IMR-90 (cell line): Measurements from ENCODE around the gene SYNPO2. TPM values are rescaled to one million over a fixed set of nuclear protein-coding genes. Genes with fewer than 3 reads are reported as not detected.

Experiments used
- ATAC-seq: fragments of 200-7000 bp; cut with Tn5 transposase; 2 replicates; pipeline ENCODE4 v1.9.1; 2020; ENCODE audit warnings: low read depth, mild to moderate bottlenecking, moderate library complexity
- BruUV-seq: library from RNA; stranded (reverse); fragments of 400-500 nt; replicated peaks from 2 replicates; lab custom pipeline; 2021; lab: Mats Ljungman, UMichigan
- CTCF ChIA-PET: fragments of 300-600 bp; formaldehyde crosslinking; extraction: SDS; loops from one replicate; lab custom pipeline; 2021; ENCODE audit warnings: antibody characterized with exemption; lab: Yijun Ruan, JAX
- POLR2A ChIA-PET: fragments of 300-600 bp; sonication (Branson Sonifier 250); formaldehyde crosslinking; loops from one replicate; lab custom pipeline; 2022; ENCODE audit warnings: antibody characterized with exemption; ENCODE audit not compliant: unreplicated experiment; lab: Charles Lee
- DNase-seq: peaks from one replicate; pipeline ENCODE4 v3.0.0; 2013
- H2AFZ ChIP-seq: replicated peaks from 2 replicates; pipeline ENCODE3; 2013; ENCODE audit warnings: low read length, mild to moderate bottlenecking; ENCODE audit not compliant: poor library complexity
- H2AK5ac ChIP-seq: 2 replicates; pipeline ENCODE4 v1.6.1; 2013; ENCODE audit warnings: low read depth, low read length, inconsistent platforms
- H2AK9ac ChIP-seq: replicated peaks from 2 replicates; pipeline ENCODE3; 2013; ENCODE audit warnings: mild to moderate bottlenecking, low read depth, low read length, moderate library complexity; ENCODE audit not compliant: poor library complexity
- H2BK120ac ChIP-seq: 2 replicates; pipeline ENCODE4 v1.6.1; 2013; ENCODE audit warnings: low read depth, low read length, inconsistent platforms
- H2BK15ac ChIP-seq: 3 replicates; pipeline ENCODE4 v1.6.1; 2013; ENCODE audit warnings: low read depth, low read length, inconsistent platforms
- H2BK20ac ChIP-seq: 2 replicates; pipeline ENCODE4 v1.6.1; 2013; ENCODE audit warnings: low read depth, mild to moderate bottlenecking, inconsistent platforms, low read length, moderate library complexity
- H2BK5ac ChIP-seq: 2 replicates; pipeline ENCODE4 v1.6.1; 2013; ENCODE audit warnings: mild to moderate bottlenecking, low read depth, low read length, inconsistent platforms; ENCODE audit not compliant: poor library complexity, severe bottlenecking
- H3K14ac ChIP-seq: replicated peaks from 2 replicates; pipeline ENCODE4 v1.6.1; 2013; ENCODE audit warnings: low read depth, low read length, inconsistent platforms
- H3K18ac ChIP-seq: 2 replicates; pipeline ENCODE4 v1.6.1; 2013; ENCODE audit warnings: low read depth, low read length, control low read depth
- H3K23ac ChIP-seq: 2 replicates; pipeline ENCODE4 v1.6.1; 2013; ENCODE audit warnings: low read depth, low read length, inconsistent platforms
- H3K27ac ChIP-seq: 2 replicates; pipeline ENCODE4 v1.5.1; 2013; ENCODE audit warnings: mild to moderate bottlenecking, control low read depth, low read length; ENCODE audit not compliant: insufficient read depth
- H3K27me3 ChIP-seq: 2 replicates; pipeline ENCODE4 v1.6.1; 2013; ENCODE audit warnings: low read length; ENCODE audit not compliant: control insufficient read depth, insufficient read depth
- H3K36me3 ChIP-seq: 2 replicates; pipeline ENCODE4 v1.6.1; 2013; ENCODE audit warnings: low read length, mixed read lengths; ENCODE audit not compliant: control insufficient read depth, insufficient read depth
- H3K4ac ChIP-seq: 2 replicates; pipeline ENCODE4 v1.6.1; 2013; ENCODE audit warnings: low read depth, low read length, inconsistent platforms
- H3K4me1 ChIP-seq: 2 replicates; pipeline ENCODE4 v1.6.1; 2013; ENCODE audit warnings: low read length, mixed read lengths; ENCODE audit not compliant: control insufficient read depth, insufficient read depth
- H3K4me2 ChIP-seq: 2 replicates; pipeline ENCODE4 v1.6.1; 2013; ENCODE audit warnings: low read depth, mild to moderate bottlenecking, control low read depth, low read length, moderate library complexity
- H3K4me3 ChIP-seq: 2 replicates; pipeline ENCODE4 v1.5.1; 2013; ENCODE audit warnings: low read depth, mild to moderate bottlenecking, control low read depth, low read length, moderate library complexity; ENCODE audit not compliant: insufficient read depth
- H3K56ac ChIP-seq: 2 replicates; pipeline ENCODE4 v1.6.1; 2013; ENCODE audit warnings: low read length, inconsistent platforms; ENCODE audit not compliant: insufficient read depth; ENCODE audit errors: extremely low read depth
- H3K79me1 ChIP-seq, 2 experiments: 2 replicates each; pipeline ENCODE4 v1.6.1; 2013; ENCODE audit warnings: low read length in 2 of 2, inconsistent platforms in 1 of 2, low read depth in 1 of 2
- H3K9ac ChIP-seq: 2 replicates; pipeline ENCODE4 v1.6.1; 2013; ENCODE audit warnings: low read depth, low read length, control low read depth
- H3K9me1 ChIP-seq: 2 replicates; pipeline ENCODE4 v1.6.1; 2013; ENCODE audit warnings: low read length, inconsistent platforms; ENCODE audit not compliant: insufficient read depth
- H3K9me3 ChIP-seq: 2 replicates; pipeline ENCODE4 v1.6.1; 2013; ENCODE audit warnings: low read length; ENCODE audit not compliant: control insufficient read depth, insufficient read depth
- H4K20me1 ChIP-seq: 2 replicates; pipeline ENCODE4 v1.6.1; 2013; ENCODE audit warnings: low read length, inconsistent platforms; ENCODE audit not compliant: insufficient read depth
- H4K5ac ChIP-seq: 2 replicates; pipeline ENCODE4 v1.6.1; 2013; ENCODE audit warnings: mild to moderate bottlenecking, low read depth, low read length, control low read depth
- H4K8ac ChIP-seq, 2 experiments: 2 replicates each; pipeline ENCODE4 v1.6.1; 2013; ENCODE audit warnings: low read depth in 2 of 2, low read length in 2 of 2, control low read depth in 1 of 2, inconsistent platforms in 1 of 2
- H4K91ac ChIP-seq: 2 replicates; pipeline ENCODE4 v1.6.1; 2013; ENCODE audit warnings: low read depth, low read length, inconsistent platforms; ENCODE audit not compliant: insufficient read depth
- BHLHE40 ChIP-seq: fragments of 150-350 bp; IDR thresholded peaks from 2 replicates; pipeline ENCODE4 v1.6.1; 2016; ENCODE audit warnings: mild to moderate bottlenecking, low read depth, low read length
- FOS ChIP-seq: fragments of 150-350 bp; IDR thresholded peaks from 2 replicates; pipeline ENCODE4 v1.6.1; 2016; ENCODE audit warnings: low read depth, low read length
- MAFK ChIP-seq: IDR thresholded peaks from 2 replicates; pipeline ENCODE4 v1.6.1; 2012; ENCODE audit warnings: low read depth, low read length, improper control_type of control experiment
- MAZ ChIP-seq: IDR thresholded peaks from 2 replicates; pipeline ENCODE4 v1.6.1; 2012; ENCODE audit warnings: low read depth, mild to moderate bottlenecking, low read length, improper control_type of control experiment, moderate library complexity, borderline replicate concordance
- MXI1 ChIP-seq: IDR thresholded peaks from 2 replicates; pipeline ENCODE4 v1.6.1; 2012; ENCODE audit warnings: low read depth, mild to moderate bottlenecking, low read length, moderate library complexity, borderline replicate concordance
- NFE2L2 ChIP-seq: fragments of 150-350 bp; IDR thresholded peaks from 2 replicates; pipeline ENCODE4 v1.6.1; 2016; ENCODE audit warnings: low read depth, mild to moderate bottlenecking, low read length
- POLR2A ChIP-seq: IDR thresholded peaks from 2 replicates; pipeline ENCODE4 v1.6.1; 2012; ENCODE audit warnings: mild to moderate bottlenecking, low read depth, low read length
- RAD21 ChIP-seq: IDR thresholded peaks from 2 replicates; pipeline ENCODE4 v1.6.1; 2012; ENCODE audit warnings: low read length, improper control_type of control experiment
- RFX5 ChIP-seq: IDR thresholded peaks from 2 replicates; pipeline ENCODE4 v1.8.0; 2012; ENCODE audit warnings: low read depth, mild to moderate bottlenecking, low read length, moderate library complexity
- SMC3 ChIP-seq: fragments of 150-350 bp; IDR thresholded peaks from 2 replicates; pipeline ENCODE4 v1.6.1; 2016; ENCODE audit warnings: low read depth, mild to moderate bottlenecking, antibody characterized with exemption, low read length, moderate library complexity
- dilution Hi-C: fragments of 300-500 bp; cut with HindIII; formaldehyde crosslinking; loops from one replicate; pipeline ENCODE4 v1.14.3; 2018; ENCODE audit warnings: low sequenced_read_pairs; ENCODE audit not compliant: unreplicated experiment
- in situ Hi-C: fragments of 300-500 bp; cut with MboI; formaldehyde crosslinking; loops from 3 replicates; pipeline ENCODE4 v1.14.3; 2019; ENCODE audit warnings: low sequenced_read_pairs, inconsistent platforms, mixed read lengths
- intact Hi-C: fragments of 100-400 bp; cut with micrococcal nuclease; formaldehyde crosslinking; loops from 2 replicates; pipeline ENCODE4 v1.10.0; 2022
- polyA plus RNA-seq, 3 experiments: library from polyadenylated mRNA; depleted of rRNA; stranded (reverse); fragments of >200 nt; gene quantifications; 2 replicates each; pipeline ENCODE4 v1.2.3, GENCODE V29; 2012; ENCODE audit warnings: low replicate concordance in 1 of 3
- total RNA-seq: library from RNA; depleted of rRNA; stranded (reverse); fragments of >200 nt; gene quantifications from 2 replicates; pipeline ENCODE4 v1.2.3, GENCODE V29; 2012
- TF ChIP-seq, protein P1 (sequence below): conservative IDR thresholded peaks from 2 replicates; pipeline ENCODE4 v1.5.1; 2012; ENCODE audit warnings: mild to moderate bottlenecking, low read depth, low read length, improper control_type of control experiment
- TF ChIP-seq, protein P2 (sequence below): fragments of 150-350 bp; IDR thresholded peaks from 2 replicates; pipeline ENCODE4 v1.6.1; 2017; ENCODE audit warnings: mild to moderate bottlenecking, antibody characterized with exemption, low read length, low read depth
- TF ChIP-seq, protein P3 (sequence below): fragments of 150-350 bp; IDR thresholded peaks from 2 replicates; pipeline ENCODE4 v1.6.1; 2016; ENCODE audit warnings: low read depth, mild to moderate bottlenecking, low read length, moderate library complexity, borderline replicate concordance

Gene SYNPO2
- total and polyA plus RNA-seq, 2 of the 4 experiments (the other 2 are of a cell fraction) = 0.99 to 1.8 TPM

DNA sequence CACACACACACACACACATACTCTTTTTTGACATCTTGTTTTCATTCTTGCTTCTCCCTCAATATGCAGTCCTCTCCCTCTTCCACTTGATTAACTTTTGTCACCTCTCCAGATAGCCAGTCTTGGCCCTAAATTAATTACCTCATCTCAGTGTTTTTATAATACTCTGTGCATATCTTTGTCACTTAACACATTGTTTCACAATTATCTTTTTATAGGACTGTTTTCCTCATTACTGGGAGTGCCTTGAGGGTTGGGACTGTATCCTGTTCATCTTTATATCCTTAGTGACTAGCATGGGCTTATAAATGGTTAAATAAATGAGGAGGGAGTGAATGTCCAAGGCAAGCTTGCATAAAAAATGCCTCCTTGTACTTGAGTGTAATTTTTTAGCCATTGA, 33.1 kb downstream of the SYNPO2 start:
- ChIA-PET POLR2A (no interaction called here), CTCF (no interaction called here)
- Histone ChIP-seq H4K91ac (no peak overlapping the region), H2BK120ac (no peak overlapping the region; the same call in 1 of the 2 replicates), H4K8ac (no peak overlapping the region), H3K4me2 (no peak overlapping the region), H3K9me1 (no peaks in the 10 kb centered on the region), H3K23ac (no peak overlapping the region), H3K4me1 (peaks cover 2% of the 10 kb centered on the region), H3K4me3 (no peak overlapping the region), H3K56ac (no peak overlapping the region), H2BK15ac (no peak overlapping the region), H2AFZ (no peak overlapping the region), H3K27me3 (no peaks in the 10 kb centered on the region), H3K14ac (no peak overlapping the region), H3K79me1 (no peaks in the 10 kb centered on the region), H4K20me1 (no peaks in the 10 kb centered on the region), H2AK9ac (no peak overlapping the region), H2AK5ac (no peak overlapping the region), H3K9ac (no peak overlapping the region), H3K18ac (no peak overlapping the region), H2BK5ac (no peak overlapping the region), H3K9me3 (no peaks in the 10 kb centered on the region), H3K27ac (no peak overlapping the region), H2BK20ac (no peak overlapping the region), H3K4ac (no peak overlapping the region), H3K36me3 (no peaks in the 10 kb centered on the region), H4K5ac (no peak overlapping the region)
- dilution Hi-C loops = no loop called here
- in situ Hi-C loops = no loop called here
- no peak for TF ChIP-seq MXI1
- TF ChIP-seq, protein P1, sequence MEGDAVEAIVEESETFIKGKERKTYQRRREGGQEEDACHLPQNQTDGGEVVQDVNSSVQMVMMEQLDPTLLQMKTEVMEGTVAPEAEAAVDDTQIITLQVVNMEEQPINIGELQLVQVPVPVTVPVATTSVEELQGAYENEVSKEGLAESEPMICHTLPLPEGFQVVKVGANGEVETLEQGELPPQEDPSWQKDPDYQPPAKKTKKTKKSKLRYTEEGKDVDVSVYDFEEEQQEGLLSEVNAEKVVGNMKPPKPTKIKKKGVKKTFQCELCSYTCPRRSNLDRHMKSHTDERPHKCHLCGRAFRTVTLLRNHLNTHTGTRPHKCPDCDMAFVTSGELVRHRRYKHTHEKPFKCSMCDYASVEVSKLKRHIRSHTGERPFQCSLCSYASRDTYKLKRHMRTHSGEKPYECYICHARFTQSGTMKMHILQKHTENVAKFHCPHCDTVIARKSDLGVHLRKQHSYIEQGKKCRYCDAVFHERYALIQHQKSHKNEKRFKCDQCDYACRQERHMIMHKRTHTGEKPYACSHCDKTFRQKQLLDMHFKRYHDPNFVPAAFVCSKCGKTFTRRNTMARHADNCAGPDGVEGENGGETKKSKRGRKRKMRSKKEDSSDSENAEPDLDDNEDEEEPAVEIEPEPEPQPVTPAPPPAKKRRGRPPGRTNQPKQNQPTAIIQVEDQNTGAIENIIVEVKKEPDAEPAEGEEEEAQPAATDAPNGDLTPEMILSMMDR = no peak
- no peak for TF ChIP-seq NFE2L2
- no peak for TF ChIP-seq RAD21
- no peak for TF ChIP-seq MAZ
- no peak for TF ChIP-seq BHLHE40
- TF ChIP-seq, protein P2, sequence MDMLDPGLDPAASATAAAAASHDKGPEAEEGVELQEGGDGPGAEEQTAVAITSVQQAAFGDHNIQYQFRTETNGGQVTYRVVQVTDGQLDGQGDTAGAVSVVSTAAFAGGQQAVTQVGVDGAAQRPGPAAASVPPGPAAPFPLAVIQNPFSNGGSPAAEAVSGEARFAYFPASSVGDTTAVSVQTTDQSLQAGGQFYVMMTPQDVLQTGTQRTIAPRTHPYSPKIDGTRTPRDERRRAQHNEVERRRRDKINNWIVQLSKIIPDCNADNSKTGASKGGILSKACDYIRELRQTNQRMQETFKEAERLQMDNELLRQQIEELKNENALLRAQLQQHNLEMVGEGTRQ = no peak
- TF ChIP-seq RFX5 = no peak
- no peak for TF ChIP-seq SMC3
- TF ChIP-seq, protein P3, sequence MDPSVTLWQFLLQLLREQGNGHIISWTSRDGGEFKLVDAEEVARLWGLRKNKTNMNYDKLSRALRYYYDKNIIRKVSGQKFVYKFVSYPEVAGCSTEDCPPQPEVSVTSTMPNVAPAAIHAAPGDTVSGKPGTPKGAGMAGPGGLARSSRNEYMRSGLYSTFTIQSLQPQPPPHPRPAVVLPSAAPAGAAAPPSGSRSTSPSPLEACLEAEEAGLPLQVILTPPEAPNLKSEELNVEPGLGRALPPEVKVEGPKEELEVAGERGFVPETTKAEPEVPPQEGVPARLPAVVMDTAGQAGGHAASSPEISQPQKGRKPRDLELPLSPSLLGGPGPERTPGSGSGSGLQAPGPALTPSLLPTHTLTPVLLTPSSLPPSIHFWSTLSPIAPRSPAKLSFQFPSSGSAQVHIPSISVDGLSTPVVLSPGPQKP = no peak
- no peak for TF ChIP-seq MAFK
- no peak for TF ChIP-seq FOS
- no peak for TF ChIP-seq POLR2A
- intact Hi-C loops = no loop called here
- DNase-seq (no peak), ATAC-seq (no peak)
- BruUV-seq = no TSS peak
